GM18519 (cell line): ENCODE measurements around the gene RNFT2.

Experiments
- ATAC-seq: cut with Tn5 transposase; IDR thresholded peaks from one replicate; pipeline ENCODE4 v1.9.1; 2021; ENCODE audit warnings: mild to moderate bottlenecking, moderate library complexity; ENCODE audit not compliant: unreplicated experiment, low FRiP score

RNFT2 gene

DNA sequence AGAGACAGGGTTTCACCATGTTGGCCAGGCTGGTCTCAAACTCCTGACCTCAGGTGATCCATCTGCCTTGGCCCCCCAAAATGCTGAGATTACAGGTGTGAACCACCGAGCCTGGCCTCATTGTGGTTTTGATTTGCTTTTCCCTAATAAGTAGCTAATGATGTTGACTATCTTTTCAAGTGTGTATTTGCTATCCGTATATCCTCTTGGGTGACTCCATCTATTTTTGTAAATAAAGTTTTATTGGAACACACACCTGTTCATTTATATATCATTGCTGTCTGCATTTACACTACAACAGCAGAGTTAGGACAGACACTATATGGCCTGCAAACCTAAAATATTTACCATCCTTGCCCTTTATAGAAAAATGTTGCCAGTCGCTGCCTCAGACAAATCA lies 156.8 kb downstream of the RNFT2 start:
- ATAC-seq = no peak

DNA sequence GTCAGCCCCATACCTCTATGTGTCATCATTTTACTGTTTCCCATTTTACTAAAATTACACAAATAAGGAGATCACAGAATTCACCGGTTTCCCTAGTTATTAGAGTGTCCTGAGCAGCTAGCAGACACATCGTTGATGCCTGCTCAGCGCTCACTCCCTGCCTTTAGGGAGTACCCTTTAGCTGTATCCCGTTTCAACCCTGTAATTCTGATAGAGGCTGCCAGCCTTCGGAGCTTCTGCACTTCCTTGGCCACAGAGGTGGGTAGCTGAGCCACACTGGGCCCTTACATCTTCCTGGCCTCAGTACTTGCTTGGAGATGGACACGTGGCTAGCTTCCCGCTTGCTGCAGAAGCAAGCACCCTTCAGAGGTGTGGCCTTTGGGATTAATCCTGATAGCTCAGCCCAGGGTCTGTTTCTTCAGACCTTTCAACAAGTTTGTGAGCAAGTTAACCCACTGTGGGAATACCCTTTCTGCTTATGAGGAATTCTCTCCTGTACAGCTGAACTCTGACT lies 158.4 kb downstream of the RNFT2 start:
- no peak for ATAC-seq

DNA sequence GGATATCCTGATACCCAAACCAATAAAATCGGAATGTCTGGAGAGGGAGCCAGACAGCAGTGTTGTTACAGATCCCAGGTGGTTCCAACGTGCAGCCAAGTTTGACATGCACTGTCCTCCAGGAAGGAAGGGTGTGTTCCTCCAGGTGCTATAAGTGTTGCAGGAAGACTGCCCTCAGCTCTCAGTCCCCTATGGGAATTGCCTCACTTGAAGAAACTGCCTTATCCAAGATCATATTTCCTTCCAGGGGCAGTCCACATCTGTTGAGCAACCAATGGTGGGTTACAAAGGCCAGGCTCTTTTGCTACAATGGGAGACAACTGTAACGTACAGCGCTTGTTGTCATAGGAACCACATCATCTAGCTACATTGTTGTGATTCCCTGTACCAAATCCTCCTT lies 159.4 kb downstream of the RNFT2 start:
- no peak for ATAC-seq

DNA sequence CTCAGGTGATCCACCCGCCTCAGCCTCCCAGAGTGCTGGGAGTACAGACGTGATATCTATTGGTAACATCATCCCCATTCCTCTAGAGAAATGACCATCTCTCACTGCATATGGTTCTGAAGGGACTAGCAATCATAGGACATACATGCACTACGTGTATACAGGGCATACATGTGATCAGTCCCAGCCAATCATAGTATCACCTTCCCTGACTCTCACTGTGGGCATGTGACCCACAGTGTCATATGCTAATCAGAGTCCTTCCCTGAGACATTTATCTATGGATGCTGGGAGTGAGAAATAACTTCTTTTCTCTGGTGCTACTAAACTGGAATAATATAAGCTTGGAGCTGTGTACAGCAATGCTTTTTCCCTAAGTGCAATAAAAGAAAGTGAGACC lies 160.6 kb downstream of the RNFT2 start:
- ATAC-seq = no peak

DNA sequence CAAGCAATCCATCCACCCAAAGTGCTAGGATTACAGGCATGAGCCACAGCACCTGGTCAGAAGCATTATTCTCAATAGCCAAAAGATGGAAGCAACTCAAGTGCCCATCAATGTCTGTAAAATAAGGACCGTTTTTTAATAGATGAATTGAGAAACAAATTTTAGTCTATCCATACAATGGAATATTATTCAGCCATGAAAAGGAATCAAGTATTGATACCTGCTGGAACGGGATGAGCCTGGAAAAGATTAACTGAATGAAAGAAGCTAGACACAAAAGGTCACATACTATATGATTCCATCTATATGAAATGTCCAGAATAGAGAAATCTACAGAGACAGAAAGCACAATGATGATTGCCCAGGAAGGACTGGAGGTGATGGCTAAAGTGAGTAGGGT lies 163.5 kb downstream of the RNFT2 start:
- ATAC-seq = no peak
